ENCODE measurements around the gene SAMHD1.

DNA sequence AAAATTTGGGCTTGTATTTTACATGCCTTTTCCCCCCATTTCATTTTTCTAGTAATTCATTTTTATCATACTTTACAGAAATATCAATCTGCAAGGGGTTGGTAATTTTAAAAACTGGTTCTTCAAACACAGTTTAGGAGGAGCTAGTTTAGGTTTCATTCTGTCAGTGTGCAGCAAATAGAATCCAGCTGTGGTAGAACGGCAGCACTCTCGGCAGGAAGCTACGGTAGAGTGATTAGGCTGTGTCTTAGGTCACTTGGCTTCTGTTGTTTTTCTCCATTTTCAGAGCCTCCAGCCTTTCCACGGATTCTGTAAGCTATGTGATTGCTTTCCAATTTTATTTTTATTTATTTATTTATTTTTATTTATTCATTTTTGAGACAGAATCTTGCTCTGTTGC, 42.9 kb downstream of the SAMHD1 start:
- no peak for TF ChIP-seq POLR2A (IDR thresholded peaks at IDR 0.05)
- TF ChIP-seq, protein P1, sequence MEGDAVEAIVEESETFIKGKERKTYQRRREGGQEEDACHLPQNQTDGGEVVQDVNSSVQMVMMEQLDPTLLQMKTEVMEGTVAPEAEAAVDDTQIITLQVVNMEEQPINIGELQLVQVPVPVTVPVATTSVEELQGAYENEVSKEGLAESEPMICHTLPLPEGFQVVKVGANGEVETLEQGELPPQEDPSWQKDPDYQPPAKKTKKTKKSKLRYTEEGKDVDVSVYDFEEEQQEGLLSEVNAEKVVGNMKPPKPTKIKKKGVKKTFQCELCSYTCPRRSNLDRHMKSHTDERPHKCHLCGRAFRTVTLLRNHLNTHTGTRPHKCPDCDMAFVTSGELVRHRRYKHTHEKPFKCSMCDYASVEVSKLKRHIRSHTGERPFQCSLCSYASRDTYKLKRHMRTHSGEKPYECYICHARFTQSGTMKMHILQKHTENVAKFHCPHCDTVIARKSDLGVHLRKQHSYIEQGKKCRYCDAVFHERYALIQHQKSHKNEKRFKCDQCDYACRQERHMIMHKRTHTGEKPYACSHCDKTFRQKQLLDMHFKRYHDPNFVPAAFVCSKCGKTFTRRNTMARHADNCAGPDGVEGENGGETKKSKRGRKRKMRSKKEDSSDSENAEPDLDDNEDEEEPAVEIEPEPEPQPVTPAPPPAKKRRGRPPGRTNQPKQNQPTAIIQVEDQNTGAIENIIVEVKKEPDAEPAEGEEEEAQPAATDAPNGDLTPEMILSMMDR (IDR thresholded peaks at IDR 0.05 in 8 of 11, conservative IDR thresholded peaks at IDR 0.05 in 3 of 11): no peak

Measured in spleen (tissue), 7 donors.